ENCODE results near the gene SUCLG2. TPM values are rescaled to one million over a fixed set of nuclear protein-coding genes. Genes with fewer than 3 reads are reported as not detected.

Gene SUCLG2
- total RNA-seq, 2 experiments from 2014 or later, result 28.3 to 44.7 TPM

DNA sequence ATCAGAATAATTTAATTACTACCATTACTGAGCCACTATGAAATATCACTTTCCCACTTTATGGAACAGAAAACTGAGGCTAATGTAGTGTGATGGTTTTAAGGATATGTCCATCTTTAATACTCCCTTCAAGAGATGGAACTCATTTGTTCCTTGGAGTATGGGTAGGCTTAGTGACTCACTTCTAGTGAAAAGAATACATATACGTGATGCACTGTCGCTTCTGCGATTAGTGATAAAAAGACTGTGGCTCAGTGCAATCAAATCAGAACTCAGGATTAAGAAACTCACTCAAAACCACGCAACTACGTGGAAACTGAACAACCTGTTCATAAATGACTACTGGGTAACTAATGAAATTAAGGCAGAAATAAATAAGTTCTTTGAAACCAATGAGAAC lies 216.6 kb downstream of the SUCLG2 start:
- POLR2A ChIA-PET, result no interaction called here
- Histone ChIP-seq H3K9me2 (ENCODE audit: insufficient read depth, low read length) (no peaks in the 10 kb centered on the region), H3K4me3 (ENCODE audit: low read depth, low read length, poor library complexity, severe bottlenecking) (no peak overlapping the region), H2AFZ (ENCODE audit: low read length) (no peak overlapping the region), H4K20me1 (ENCODE audit: insufficient read depth, low read length) (no peaks in the 10 kb centered on the region), H3K4me1 (ENCODE audit: insufficient read depth, low read length, poor library complexity, severe bottlenecking) (peaks cover 8% of the 10 kb centered on the region), H3K36me3 (ENCODE audit: insufficient read depth, low read length) (no peaks in the 10 kb centered on the region), H3K27ac (ENCODE audit: low read depth, low read length, poor library complexity, severe bottlenecking) (no peak overlapping the region), H3K4me2 (ENCODE audit: low read length) (no peak overlapping the region), H3K79me2 (ENCODE audit: insufficient read depth, low read depth, low read length) (no peaks in the 10 kb centered on the region), H3K9me3 (ENCODE audit: low read length) (no peaks in the 10 kb centered on the region)
- CTCF ChIA-PET (ENCODE audit: unreplicated experiment), result no interaction called here
- no TSS peak for BruUV-seq (replicated peaks)
- DNase-seq (ENCODE audit: low spot score), result no peak
- intact Hi-C loops (cut with micrococcal nuclease; ENCODE audit: unreplicated experiment), result no loop called here
- TF ChIP-seq EZH2phosphoT487 (IDR thresholded peaks at IDR 0.05; ENCODE audit: borderline replicate concordance, low read depth, low read length), result no peak
- TF ChIP-seq, protein P1, sequence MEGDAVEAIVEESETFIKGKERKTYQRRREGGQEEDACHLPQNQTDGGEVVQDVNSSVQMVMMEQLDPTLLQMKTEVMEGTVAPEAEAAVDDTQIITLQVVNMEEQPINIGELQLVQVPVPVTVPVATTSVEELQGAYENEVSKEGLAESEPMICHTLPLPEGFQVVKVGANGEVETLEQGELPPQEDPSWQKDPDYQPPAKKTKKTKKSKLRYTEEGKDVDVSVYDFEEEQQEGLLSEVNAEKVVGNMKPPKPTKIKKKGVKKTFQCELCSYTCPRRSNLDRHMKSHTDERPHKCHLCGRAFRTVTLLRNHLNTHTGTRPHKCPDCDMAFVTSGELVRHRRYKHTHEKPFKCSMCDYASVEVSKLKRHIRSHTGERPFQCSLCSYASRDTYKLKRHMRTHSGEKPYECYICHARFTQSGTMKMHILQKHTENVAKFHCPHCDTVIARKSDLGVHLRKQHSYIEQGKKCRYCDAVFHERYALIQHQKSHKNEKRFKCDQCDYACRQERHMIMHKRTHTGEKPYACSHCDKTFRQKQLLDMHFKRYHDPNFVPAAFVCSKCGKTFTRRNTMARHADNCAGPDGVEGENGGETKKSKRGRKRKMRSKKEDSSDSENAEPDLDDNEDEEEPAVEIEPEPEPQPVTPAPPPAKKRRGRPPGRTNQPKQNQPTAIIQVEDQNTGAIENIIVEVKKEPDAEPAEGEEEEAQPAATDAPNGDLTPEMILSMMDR (conservative IDR thresholded peaks at IDR 0.05; ENCODE audit: low read length), result no peak

DNA sequence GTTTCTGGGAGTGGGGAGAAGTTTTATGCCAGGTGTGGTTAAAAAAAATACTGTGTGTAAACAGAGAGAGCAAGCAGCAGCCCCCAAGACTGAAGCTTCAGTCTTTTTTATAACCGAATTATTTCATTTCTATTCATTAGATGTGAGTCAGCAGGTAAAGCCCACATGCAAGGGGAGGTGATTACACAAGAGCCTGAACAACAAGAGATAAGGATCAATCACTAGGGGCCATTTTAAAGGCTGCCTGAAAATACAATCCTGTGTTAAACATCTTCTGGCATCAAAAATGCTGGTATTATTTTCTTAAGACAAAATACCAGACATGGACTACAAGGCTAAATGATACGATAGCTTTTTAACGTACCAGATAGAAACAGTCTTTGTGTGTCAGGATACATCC lies 217.3 kb downstream of the SUCLG2 start:
- CTCF ChIA-PET (ENCODE audit: unreplicated experiment), result no interaction called here
- Histone ChIP-seq H3K4me1 (ENCODE audit: insufficient read depth, low read length, poor library complexity, severe bottlenecking) (peaks cover 8% of the 10 kb centered on the region), H3K27ac (ENCODE audit: low read depth, low read length, poor library complexity, severe bottlenecking) (no peak overlapping the region), H3K9me3 (ENCODE audit: low read length) (no peaks in the 10 kb centered on the region), H4K20me1 (ENCODE audit: insufficient read depth, low read length) (no peaks in the 10 kb centered on the region), H3K36me3 (ENCODE audit: insufficient read depth, low read length) (no peaks in the 10 kb centered on the region), H3K4me2 (ENCODE audit: low read length) (no peak overlapping the region), H3K79me2 (ENCODE audit: insufficient read depth, low read depth, low read length) (no peaks in the 10 kb centered on the region), H3K9me2 (ENCODE audit: insufficient read depth, low read length) (no peaks in the 10 kb centered on the region), H2AFZ (ENCODE audit: low read length) (no peak overlapping the region), H3K4me3 (ENCODE audit: low read depth, low read length, poor library complexity, severe bottlenecking) (no peak overlapping the region)
- TF ChIP-seq, protein P1 (conservative IDR thresholded peaks at IDR 0.05; ENCODE audit: low read length), result no peak
- TF ChIP-seq EZH2phosphoT487 (IDR thresholded peaks at IDR 0.05; ENCODE audit: borderline replicate concordance, low read depth, low read length), result no peak
- DNase-seq (ENCODE audit: low spot score), result no peak
- POLR2A ChIA-PET, result no interaction called here
- intact Hi-C loops (cut with micrococcal nuclease; ENCODE audit: unreplicated experiment), result no loop called here
- BruUV-seq (replicated peaks), result no TSS peak

DNA sequence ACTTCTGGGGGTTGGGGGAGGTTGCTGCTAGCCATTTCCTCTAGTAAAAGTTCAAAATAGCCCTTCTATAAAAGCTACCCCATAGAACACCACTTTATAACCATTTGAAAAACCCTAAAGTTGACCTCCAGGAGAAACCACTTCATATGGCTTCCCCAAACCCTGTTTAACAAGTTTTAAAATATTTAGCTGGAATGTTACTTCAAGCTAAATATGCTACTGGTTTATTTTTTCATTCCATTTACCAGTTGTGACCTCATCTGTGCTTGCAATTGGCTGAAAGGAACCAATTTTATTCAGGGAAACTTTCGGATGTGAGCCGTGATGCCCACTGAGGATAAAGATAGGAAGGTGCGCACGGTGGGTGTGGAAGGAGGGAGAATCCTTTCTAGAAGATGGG lies 221.3 kb downstream of the SUCLG2 start:
- BruUV-seq (replicated peaks), result no TSS peak
- TF ChIP-seq, protein P1 (conservative IDR thresholded peaks at IDR 0.05; ENCODE audit: low read length), result no peak
- no peak for TF ChIP-seq EZH2phosphoT487 (IDR thresholded peaks at IDR 0.05; ENCODE audit: borderline replicate concordance, low read depth, low read length)
- ChIA-PET POLR2A (interaction anchor here (0.6 to 1.7 kb wide), 5 partner anchors 9 to 755 kb away, joined by 3 to 6 read pairs (median 5); no protein-coding TSS in a partner anchor), CTCF (ENCODE audit: unreplicated experiment) (no interaction called here)
- Histone ChIP-seq H3K9me2 (ENCODE audit: insufficient read depth, low read length) (no peaks in the 10 kb centered on the region), H2AFZ (ENCODE audit: low read length) (no peak overlapping the region), H4K20me1 (ENCODE audit: insufficient read depth, low read length) (no peaks in the 10 kb centered on the region), H3K79me2 (ENCODE audit: insufficient read depth, low read depth, low read length) (no peaks in the 10 kb centered on the region), H3K36me3 (ENCODE audit: insufficient read depth, low read length) (no peaks in the 10 kb centered on the region), H3K9me3 (ENCODE audit: low read length) (no peaks in the 10 kb centered on the region), H3K4me3 (ENCODE audit: low read depth, low read length, poor library complexity, severe bottlenecking) (no peak overlapping the region), H3K4me1 (ENCODE audit: insufficient read depth, low read length, poor library complexity, severe bottlenecking) (no peaks in the 10 kb centered on the region), H3K27ac (ENCODE audit: low read depth, low read length, poor library complexity, severe bottlenecking) (no peak overlapping the region), H3K4me2 (ENCODE audit: low read length) (no peak overlapping the region)
- intact Hi-C loops (cut with micrococcal nuclease; ENCODE audit: unreplicated experiment), result no loop called here
- DNase-seq (ENCODE audit: low spot score), result no peak

All from OCI-LY7 (cell line).